Measurements from ENCODE around the gene LCN15. TPM values are rescaled to one million over a fixed set of nuclear protein-coding genes. Genes with fewer than 3 reads are reported as not detected.

LCN15 gene
- polyA plus RNA-seq, 1 donor (not counting 4 experiments of a cell fraction or from before 2014, with no cell fraction given): not detected

- no peaks in the 10 kb centered on the region for H3K9me3 ChIP-seq (ENCODE audit: control insufficient read depth, low read depth, low read length)
- H3K4me3 ChIP-seq (ENCODE audit: control insufficient read depth in 2 of 3, extremely low read depth in 1 of 3, insufficient read depth in 2 of 3, low read depth in 1 of 3, low read length in 3 of 3): no peak overlapping the region
- DNase-seq (ENCODE audit: low read depth, low spot score) (no peak), FAIRE-seq (no peak)
- H3K9ac ChIP-seq (ENCODE audit: control insufficient read depth, extremely low read depth, insufficient read depth, low read length): no peak overlapping the region
- TF ChIP-seq EZH2 (IDR thresholded peaks at IDR 0.05; ENCODE audit: low read length): no peak
- TF ChIP-seq CTCF (optimal IDR thresholded peaks at IDR 0.05 in 1 of 3, IDR thresholded peaks at IDR 0.05 in 1 of 3, conservative IDR thresholded peaks at IDR 0.05 in 1 of 3; ENCODE audit: extremely low read depth in 1 of 3, insufficient read depth in 2 of 3, low read length in 3 of 3): no peak
- no peak overlapping the region for H2AFZ ChIP-seq (ENCODE audit: control insufficient read depth, low read length)
- H3K4me2 ChIP-seq (ENCODE audit: control insufficient read depth, extremely low read depth, insufficient read depth, low read depth, low read length): no peak overlapping the region
- dilution Hi-C loops (cut with MboI; ENCODE audit: extremely low pct_ligation_motif_present, low sequenced_read_pairs): no loop called here
- no peaks in the 10 kb centered on the region for H3K79me2 ChIP-seq (ENCODE audit: control insufficient read depth, insufficient read depth, low read length)
- no peak overlapping the region for H3K27ac ChIP-seq (ENCODE audit: control insufficient read depth, insufficient read depth, low read length)
- no peaks in the 10 kb centered on the region for H3K4me1 ChIP-seq (ENCODE audit: control insufficient read depth, extremely low read depth, insufficient read depth, low read length)
- H3K9me1 ChIP-seq (ENCODE audit: control insufficient read depth, extremely low read depth, insufficient read depth, low read length): no peaks in the 10 kb centered on the region
- no peaks in the 10 kb centered on the region for H4K20me1 ChIP-seq (ENCODE audit: control insufficient read depth, extremely low read depth, insufficient read depth, low read length)
- peaks cover 52% of the 10 kb centered on the region for H3K27me3 ChIP-seq (ENCODE audit: control insufficient read depth, extremely low read depth, insufficient read depth, low read length)
- no peaks in the 10 kb centered on the region for H3K36me3 ChIP-seq (ENCODE audit: control insufficient read depth in 2 of 2, extremely low read depth in 1 of 2, insufficient read depth in 2 of 2, low read length in 2 of 2)
These were observed 25.4 kb downstream of the LCN15 start for GRCh38 chr9:136738960-136739359.

DNA sequence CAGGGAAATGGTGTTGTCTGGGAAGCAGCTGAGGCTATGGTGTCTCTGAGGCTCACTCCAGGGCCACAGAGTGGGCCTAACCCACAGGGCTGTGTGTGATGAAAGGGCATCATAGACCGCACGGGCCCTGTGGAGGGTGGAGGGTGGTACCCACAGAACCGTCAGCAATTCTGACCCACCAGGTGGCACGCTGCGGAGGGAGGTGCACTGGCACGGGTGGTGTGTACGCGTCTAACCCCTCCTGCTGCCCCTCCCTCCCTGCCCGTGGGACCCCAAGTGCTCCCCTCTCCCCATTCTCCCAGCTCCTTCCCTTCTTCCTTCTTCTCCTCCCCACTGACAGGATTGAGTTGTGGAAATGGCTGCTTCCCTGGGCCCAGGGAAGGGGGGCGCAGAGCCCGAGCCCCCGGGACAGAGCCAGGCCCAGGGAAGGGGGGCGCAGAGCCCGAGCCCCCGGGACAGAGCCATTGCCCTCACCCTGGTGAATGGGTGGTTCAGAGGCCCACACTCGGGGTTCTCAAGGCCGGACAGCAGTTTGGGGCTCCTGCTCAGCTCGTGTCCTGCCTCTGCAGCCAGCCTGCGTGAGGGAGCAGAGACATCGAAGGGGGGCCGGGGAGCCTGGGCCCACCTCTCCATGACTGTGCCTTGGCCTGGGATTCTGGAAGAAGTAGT is 28.4 kb downstream of the LCN15 start:
- H3K79me2 ChIP-seq (ENCODE audit: control insufficient read depth, insufficient read depth, low read length): no peaks in the 10 kb centered on the region
- no peak overlapping the region for H3K4me3 ChIP-seq (ENCODE audit: control insufficient read depth in 2 of 3, extremely low read depth in 1 of 3, insufficient read depth in 2 of 3, low read depth in 1 of 3, low read length in 3 of 3)
- no peaks in the 10 kb centered on the region for H4K20me1 ChIP-seq (ENCODE audit: control insufficient read depth, extremely low read depth, insufficient read depth, low read length)
- no peak for TF ChIP-seq EZH2 (IDR thresholded peaks at IDR 0.05; ENCODE audit: low read length)
- TF ChIP-seq CTCF (optimal IDR thresholded peaks at IDR 0.05 in 1 of 3, IDR thresholded peaks at IDR 0.05 in 1 of 3, conservative IDR thresholded peaks at IDR 0.05 in 1 of 3; ENCODE audit: extremely low read depth in 1 of 3, insufficient read depth in 2 of 3, low read length in 3 of 3): no peak
- no peaks in the 10 kb centered on the region for H3K9me3 ChIP-seq (ENCODE audit: control insufficient read depth, low read depth, low read length)
- H3K4me2 ChIP-seq (ENCODE audit: control insufficient read depth, extremely low read depth, insufficient read depth, low read depth, low read length): no peak overlapping the region
- H3K9me1 ChIP-seq (ENCODE audit: control insufficient read depth, extremely low read depth, insufficient read depth, low read length): no peaks in the 10 kb centered on the region
- H3K9ac ChIP-seq (ENCODE audit: control insufficient read depth, extremely low read depth, insufficient read depth, low read length): no peak overlapping the region
- FAIRE-seq: no peak
- H3K27me3 ChIP-seq (ENCODE audit: control insufficient read depth, extremely low read depth, insufficient read depth, low read length): peaks cover 21% of the 10 kb centered on the region
- no peak overlapping the region for H3K27ac ChIP-seq (ENCODE audit: control insufficient read depth, insufficient read depth, low read length)
- dilution Hi-C loops (cut with MboI; ENCODE audit: extremely low pct_ligation_motif_present, low sequenced_read_pairs): no loop called here
- no peaks in the 10 kb centered on the region for H3K36me3 ChIP-seq (ENCODE audit: control insufficient read depth in 2 of 2, extremely low read depth in 1 of 2, insufficient read depth in 2 of 2, low read length in 2 of 2)
- no peaks in the 10 kb centered on the region for H3K4me1 ChIP-seq (ENCODE audit: control insufficient read depth, extremely low read depth, insufficient read depth, low read length)
- DNase-seq (ENCODE audit: low read depth, low spot score): no peak
- no peak overlapping the region for H2AFZ ChIP-seq (ENCODE audit: control insufficient read depth, low read length)

Data from keratinocyte (primary cell).